ENCODE measurements around the gene SYNRG. TPM values are rescaled to one million over a fixed set of nuclear protein-coding genes. Genes with fewer than 3 reads are reported as not detected.

Gene SYNRG
- total RNA-seq, 1 donor from 2014 or later: 89.8 TPM

DNA sequence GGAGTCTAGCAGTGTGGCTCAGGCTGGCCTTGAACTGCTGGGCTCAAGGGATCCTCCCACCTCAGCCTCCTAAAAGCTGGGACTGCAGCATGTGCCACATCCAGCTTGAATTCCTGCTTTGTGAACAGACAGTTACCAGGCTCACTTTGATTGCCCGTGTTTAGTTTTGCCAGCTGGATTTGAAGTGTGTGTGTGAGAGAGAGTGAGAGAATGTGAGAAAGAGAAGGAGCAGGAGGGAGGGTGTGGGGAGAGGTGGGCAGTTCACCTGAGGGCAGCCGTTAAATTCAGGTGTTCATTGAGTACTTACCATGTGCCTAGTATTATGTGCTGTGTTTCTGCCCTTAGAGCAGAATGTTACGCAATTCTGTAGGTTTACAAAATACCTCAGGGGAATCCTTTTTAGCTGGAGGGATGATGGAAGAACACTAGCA lies 114.8 kb downstream of the SYNRG start:
- Mint-ChIP-seq H3K4me3 (no peak overlapping the region), H3K9me3 (no peaks in the 10 kb centered on the region), H3K27me3 (no peaks in the 10 kb centered on the region), H3K27ac (no peak overlapping the region), H3K4me1 (peaks cover 15% of the 10 kb centered on the region), H3K36me3 (ENCODE audit: low read depth) (peaks cover 4% of the 10 kb centered on the region)
- ATAC-seq (ENCODE audit: low read depth) (no peak), DNase-seq (no peak)
- ChIA-PET POLR2A (no interaction called here), CTCF (no interaction called here)
- TF ChIP-seq, protein P1, sequence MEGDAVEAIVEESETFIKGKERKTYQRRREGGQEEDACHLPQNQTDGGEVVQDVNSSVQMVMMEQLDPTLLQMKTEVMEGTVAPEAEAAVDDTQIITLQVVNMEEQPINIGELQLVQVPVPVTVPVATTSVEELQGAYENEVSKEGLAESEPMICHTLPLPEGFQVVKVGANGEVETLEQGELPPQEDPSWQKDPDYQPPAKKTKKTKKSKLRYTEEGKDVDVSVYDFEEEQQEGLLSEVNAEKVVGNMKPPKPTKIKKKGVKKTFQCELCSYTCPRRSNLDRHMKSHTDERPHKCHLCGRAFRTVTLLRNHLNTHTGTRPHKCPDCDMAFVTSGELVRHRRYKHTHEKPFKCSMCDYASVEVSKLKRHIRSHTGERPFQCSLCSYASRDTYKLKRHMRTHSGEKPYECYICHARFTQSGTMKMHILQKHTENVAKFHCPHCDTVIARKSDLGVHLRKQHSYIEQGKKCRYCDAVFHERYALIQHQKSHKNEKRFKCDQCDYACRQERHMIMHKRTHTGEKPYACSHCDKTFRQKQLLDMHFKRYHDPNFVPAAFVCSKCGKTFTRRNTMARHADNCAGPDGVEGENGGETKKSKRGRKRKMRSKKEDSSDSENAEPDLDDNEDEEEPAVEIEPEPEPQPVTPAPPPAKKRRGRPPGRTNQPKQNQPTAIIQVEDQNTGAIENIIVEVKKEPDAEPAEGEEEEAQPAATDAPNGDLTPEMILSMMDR (IDR thresholded peaks at IDR 0.05): no peak
- intact Hi-C loops (cut with micrococcal nuclease): no loop called here

DNA sequence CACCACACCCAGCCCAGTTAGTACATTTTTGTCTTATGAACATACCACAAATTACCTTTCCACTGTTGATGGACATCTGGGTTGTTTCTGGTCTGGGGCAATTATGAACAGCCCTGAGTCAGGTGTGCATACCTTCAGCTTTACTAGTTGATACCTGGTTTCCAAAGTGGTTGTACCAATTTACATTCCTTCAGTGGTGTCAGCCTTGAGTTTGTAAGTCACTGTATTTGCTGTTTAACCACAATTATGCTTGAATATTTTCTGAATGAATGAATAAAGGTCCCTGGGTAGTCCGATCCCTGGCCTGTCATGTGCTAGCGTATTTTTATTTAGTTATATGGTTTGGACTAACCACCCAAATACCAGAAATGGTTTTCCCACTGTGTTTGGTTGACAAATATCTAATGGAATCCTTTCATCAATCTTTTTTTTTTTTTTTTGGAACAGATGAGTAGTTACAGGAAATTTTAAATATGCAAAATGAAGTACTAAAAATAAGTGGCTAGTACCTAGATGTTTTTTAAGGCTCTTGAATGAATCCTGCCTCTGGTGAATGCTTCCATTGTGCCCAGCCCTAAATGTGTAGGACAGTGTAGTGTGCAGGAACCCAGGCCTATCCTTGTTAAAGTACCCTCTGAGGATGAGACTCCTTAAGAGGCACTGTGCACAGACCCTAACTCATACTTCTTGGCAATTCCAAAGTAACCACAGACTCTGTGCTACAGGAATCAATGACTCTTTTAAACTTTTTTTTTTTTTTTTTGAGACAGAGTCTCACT lies 115.8 kb downstream of the SYNRG start:
- H3K4me1 Mint-ChIP-seq: peaks cover 21% of the 10 kb centered on the region
- TF ChIP-seq, protein P1 (IDR thresholded peaks at IDR 0.05): no peak
- no peak for DNase-seq
- peaks cover 4% of the 10 kb centered on the region for H3K36me3 Mint-ChIP-seq (ENCODE audit: low read depth)
- no peak for ATAC-seq (ENCODE audit: low read depth)
- H3K4me3 Mint-ChIP-seq: no peak overlapping the region
- CTCF ChIA-PET: no interaction called here
- no peaks in the 10 kb centered on the region for H3K9me3 Mint-ChIP-seq
- no peak overlapping the region for H3K27ac Mint-ChIP-seq
- no peaks in the 10 kb centered on the region for H3K27me3 Mint-ChIP-seq
- POLR2A ChIA-PET: no interaction called here
- intact Hi-C loops (cut with micrococcal nuclease): no loop called here

DNA sequence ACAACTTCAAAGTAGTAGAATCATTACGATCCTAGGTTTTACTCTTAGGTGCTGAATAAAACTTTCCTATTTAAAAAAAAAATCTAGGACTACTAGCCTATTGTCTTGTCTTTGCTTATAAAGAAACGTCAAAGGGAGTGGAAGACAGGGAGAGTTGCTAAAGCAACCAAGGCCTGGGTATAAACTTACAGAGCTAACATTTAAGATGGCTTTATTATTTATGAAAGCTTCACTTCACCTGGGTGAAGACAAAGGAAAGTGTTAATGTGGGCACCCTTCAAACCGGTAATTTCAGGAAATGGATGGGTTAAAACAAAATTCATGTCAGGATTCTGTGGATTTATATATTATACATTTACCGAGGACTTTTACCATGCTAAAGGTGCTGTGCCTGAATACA lies 117.1 kb downstream of the SYNRG start:
- POLR2A ChIA-PET: no interaction called here
- no peak overlapping the region for H3K27ac Mint-ChIP-seq
- H3K4me1 Mint-ChIP-seq: peaks cover 26% of the 10 kb centered on the region
- intact Hi-C loops (cut with micrococcal nuclease): no loop called here
- TF ChIP-seq, protein P1 (IDR thresholded peaks at IDR 0.05): no peak
- ATAC-seq (ENCODE audit: low read depth) (no peak), DNase-seq (no peak)
- CTCF ChIA-PET: no interaction called here
- H3K27me3 Mint-ChIP-seq: no peaks in the 10 kb centered on the region
- H3K36me3 Mint-ChIP-seq (ENCODE audit: low read depth): peaks cover 4% of the 10 kb centered on the region
- H3K9me3 Mint-ChIP-seq: no peaks in the 10 kb centered on the region
- H3K4me3 Mint-ChIP-seq: no peak overlapping the region

DNA sequence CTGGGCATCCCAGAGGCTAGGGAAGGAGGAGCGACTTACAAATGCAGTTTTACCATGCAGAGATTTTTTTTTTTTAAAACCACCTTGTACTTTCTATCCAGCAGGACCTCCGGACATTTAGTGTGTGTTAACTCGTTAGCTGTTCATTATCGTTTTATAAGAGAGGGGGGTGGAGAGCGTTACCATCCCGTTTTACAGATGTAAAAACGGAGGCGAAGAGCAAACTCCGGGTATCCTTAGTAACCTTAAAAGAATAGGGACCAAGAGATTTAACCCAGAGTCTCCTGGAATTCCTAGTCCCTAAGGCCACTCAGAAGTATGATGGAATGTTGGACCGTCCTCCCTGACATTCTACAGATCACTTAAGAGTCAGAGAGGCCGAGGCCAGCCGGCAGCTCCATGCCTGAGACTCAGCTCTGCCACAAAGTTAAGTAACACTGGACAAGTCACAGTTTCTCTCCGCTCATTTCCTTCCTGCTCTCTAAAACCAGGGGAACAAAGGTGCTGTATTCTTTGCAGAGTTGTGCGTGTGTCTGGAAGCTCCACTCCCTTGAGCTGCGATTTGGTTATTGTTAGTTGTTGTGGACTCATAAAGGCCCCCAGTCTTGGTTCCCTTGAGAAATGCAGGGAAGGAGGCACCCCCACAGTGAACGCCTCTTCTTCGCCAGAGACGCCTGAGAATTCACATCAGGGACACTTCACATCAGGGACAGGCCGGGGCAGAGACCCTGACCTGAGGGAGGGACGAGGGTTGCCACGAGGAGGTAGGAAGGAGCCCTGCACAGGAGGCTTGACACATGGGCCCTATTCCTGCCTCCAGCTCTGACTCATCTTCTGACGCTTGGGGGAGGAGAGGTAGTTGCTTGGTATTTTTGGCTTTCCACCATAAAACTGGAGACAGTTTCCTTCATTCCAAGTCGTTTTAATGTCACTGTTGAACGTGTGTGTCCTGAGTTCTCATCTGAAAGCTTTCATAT lies 118.3 kb downstream of the SYNRG start:
- H3K36me3 Mint-ChIP-seq (ENCODE audit: low read depth): peaks cover 4% of the 10 kb centered on the region
- ChIA-PET POLR2A (no interaction called here), CTCF (no interaction called here)
- peaks cover 26% of the 10 kb centered on the region for H3K4me1 Mint-ChIP-seq
- TF ChIP-seq, protein P1 (IDR thresholded peaks at IDR 0.05): no peak
- ATAC-seq (ENCODE audit: low read depth) (no peak), DNase-seq (no peak)
- peak overlapping the region; percentile 82 for H3K27ac Mint-ChIP-seq
- intact Hi-C loops (cut with micrococcal nuclease): no loop called here
- no peaks in the 10 kb centered on the region for H3K9me3 Mint-ChIP-seq
- H3K4me3 Mint-ChIP-seq: peak overlapping the region; percentile 95
- H3K27me3 Mint-ChIP-seq: no peaks in the 10 kb centered on the region

DNA sequence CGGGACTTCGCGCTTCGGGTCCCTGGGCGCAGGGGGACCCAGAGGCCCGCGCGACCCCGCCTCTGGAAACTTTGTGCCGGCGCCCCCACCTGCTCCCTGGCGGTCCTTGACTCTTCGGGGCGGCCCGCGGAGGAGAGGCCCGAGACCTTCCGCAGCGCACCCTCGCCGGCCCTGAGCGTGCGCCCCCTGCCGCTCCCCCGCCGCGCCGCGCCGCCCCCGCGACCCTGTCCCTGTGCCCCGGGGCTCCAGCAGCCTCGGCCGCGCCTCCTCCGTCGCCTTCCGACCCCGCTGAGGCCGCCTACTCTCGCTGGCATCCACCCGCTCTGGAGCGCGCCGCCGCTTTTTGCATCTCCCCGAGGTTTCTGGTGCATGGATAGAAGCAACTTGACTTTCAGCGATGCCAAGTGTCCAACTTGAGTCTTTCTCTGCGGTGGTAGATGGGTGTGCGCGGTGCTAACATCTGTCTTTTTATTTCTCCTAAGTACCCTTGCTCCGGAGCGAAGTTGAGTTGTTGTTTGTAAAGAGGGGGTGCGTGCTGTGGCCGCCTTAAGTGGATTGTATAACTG lies 119.1 kb downstream of the SYNRG start:
- Mint-ChIP-seq H3K27me3 (no peaks in the 10 kb centered on the region), H3K4me3 (peak overlapping the region; percentile 95), H3K27ac (peak overlapping the region; percentile 82), H3K4me1 (peaks cover 26% of the 10 kb centered on the region), H3K36me3 (ENCODE audit: low read depth) (peaks cover 4% of the 10 kb centered on the region), H3K9me3 (no peaks in the 10 kb centered on the region)
- DNase-seq (peak; percentile 74), ATAC-seq (ENCODE audit: low read depth) (peak; percentile 67)
- intact Hi-C loops (cut with micrococcal nuclease): no loop called here
- ChIA-PET POLR2A (no interaction called here), CTCF (no interaction called here)
- TF ChIP-seq, protein P1 (IDR thresholded peaks at IDR 0.05): no peak

Data from activated B cell treated with CpG ODN at 0.5 μM for 24 hours (primary cell).